Osteoblast (primary cell): ENCODE measurements around the gene RECQL5. TPM values are rescaled to one million over a fixed set of nuclear protein-coding genes. Genes with fewer than 3 reads are reported as not detected.

ENCODE experiments used
- DNase-seq: peaks from one replicate; pipeline ENCODE4 v3.0.0; 2011; ENCODE audit warnings: low spot score, mixed read lengths; ENCODE audit not compliant: insufficient read length; ENCODE audit errors: missing footprints
- H2AFZ ChIP-seq: 2 replicates; pipeline ENCODE4 v1.6.0; 2011; ENCODE audit warnings: mild to moderate bottlenecking, low read length
- H3K27ac ChIP-seq: 2 replicates; pipeline ENCODE4 v1.5.1; 2011; ENCODE audit warnings: mild to moderate bottlenecking, low read depth, low read length, moderate library complexity
- H3K27me3 ChIP-seq: 2 replicates; pipeline ENCODE4 v1.6.0; 2012; ENCODE audit warnings: mild to moderate bottlenecking, control low read depth, inconsistent platforms, low read length, moderate library complexity; ENCODE audit not compliant: insufficient read depth
- H3K36me3 ChIP-seq: 2 replicates; pipeline ENCODE4 v1.5.1; 2011; ENCODE audit warnings: mild to moderate bottlenecking, low read length, control low read depth, moderate library complexity; ENCODE audit not compliant: insufficient read depth
- H3K4me1 ChIP-seq: 2 replicates; pipeline ENCODE4 v1.5.1; 2011; ENCODE audit warnings: mild to moderate bottlenecking, low read length, control low read depth, moderate library complexity; ENCODE audit not compliant: insufficient read depth
- H3K4me2 ChIP-seq: 2 replicates; pipeline ENCODE4 v1.6.0; 2011; ENCODE audit warnings: mild to moderate bottlenecking, low read length; ENCODE audit not compliant: insufficient read depth
- H3K4me3 ChIP-seq: fragments of 200-600 bp; sonication (generic); 3 replicates; pipeline ENCODE4 v1.5.1; 2012; ENCODE audit warnings: mild to moderate bottlenecking, low read length, inconsistent platforms; ENCODE audit not compliant: insufficient read depth
- H3K79me2 ChIP-seq: 2 replicates; pipeline ENCODE4 v1.6.0; 2012; ENCODE audit warnings: mild to moderate bottlenecking, low read length, control low read depth, inconsistent platforms; ENCODE audit not compliant: insufficient read depth
- H3K9me3 ChIP-seq: 2 replicates; pipeline ENCODE4 v1.5.1; 2011; ENCODE audit warnings: low read depth, low read length, control low read depth
- H4K20me1 ChIP-seq: 2 replicates; pipeline ENCODE4 v1.6.0; 2012; ENCODE audit warnings: mild to moderate bottlenecking, low read length, control low read depth; ENCODE audit not compliant: insufficient read depth
- CTCF ChIP-seq: IDR thresholded peaks from 2 replicates; pipeline ENCODE4 v1.5.1; 2011; ENCODE audit warnings: mild to moderate bottlenecking, low read depth, low read length, moderate library complexity; ENCODE audit errors: extremely low read depth
- total RNA-seq: library from RNA; depleted of rRNA; stranded (reverse); fragments of >200 nt; gene quantifications from 2 replicates; pipeline ENCODE4 v1.2.3, GENCODE V29; 2012

Gene RECQL5
- total RNA-seq, 1 donor: 17.7 TPM

DNA sequence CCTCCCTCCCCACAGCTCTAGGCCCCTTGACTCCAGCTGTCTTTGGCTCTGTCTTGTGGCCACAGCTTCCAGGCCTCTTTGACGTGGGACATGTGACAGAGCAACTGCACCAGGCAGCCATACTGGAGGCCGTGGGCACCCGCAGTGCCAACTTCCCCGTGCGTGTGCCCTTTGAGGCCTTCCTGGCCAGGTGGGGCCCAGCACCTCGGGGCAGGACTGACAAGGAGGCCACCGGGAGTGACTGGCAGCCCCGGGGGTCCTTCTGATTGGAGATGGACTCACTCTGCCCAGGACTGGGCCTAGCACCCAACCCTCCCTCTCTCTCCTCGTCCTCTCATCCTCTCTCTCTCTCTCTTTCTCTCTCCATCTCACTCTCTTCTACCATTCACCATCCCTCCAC lies 63.8 kb downstream of the RECQL5 start:
- Histone ChIP-seq H3K36me3 (no peaks in the 10 kb centered on the region), H3K4me2 (no peak overlapping the region), H4K20me1 (no peaks in the 10 kb centered on the region), H3K79me2 (no peaks in the 10 kb centered on the region), H3K4me1 (no peaks in the 10 kb centered on the region), H3K27ac (no peak overlapping the region), H3K27me3 (no peaks in the 10 kb centered on the region), H2AFZ (no peak overlapping the region), H3K4me3 (no peak overlapping the region), H3K9me3 (no peaks in the 10 kb centered on the region)
- TF ChIP-seq CTCF: no peak
- no peak for DNase-seq

- Histone ChIP-seq H3K79me2 (no peaks in the 10 kb centered on the region), H3K27me3 (no peaks in the 10 kb centered on the region), H3K4me2 (no peak overlapping the region), H3K4me3 (no peak overlapping the region), H2AFZ (no peak overlapping the region), H4K20me1 (no peaks in the 10 kb centered on the region), H3K36me3 (no peaks in the 10 kb centered on the region), H3K27ac (no peak overlapping the region), H3K9me3 (no peaks in the 10 kb centered on the region), H3K4me1 (no peaks in the 10 kb centered on the region)
- no peak for TF ChIP-seq CTCF
- DNase-seq: no peak
Measured at GRCh38 chr17:75602644-75603043, 64.3 kb downstream of the RECQL5 start.

DNA sequence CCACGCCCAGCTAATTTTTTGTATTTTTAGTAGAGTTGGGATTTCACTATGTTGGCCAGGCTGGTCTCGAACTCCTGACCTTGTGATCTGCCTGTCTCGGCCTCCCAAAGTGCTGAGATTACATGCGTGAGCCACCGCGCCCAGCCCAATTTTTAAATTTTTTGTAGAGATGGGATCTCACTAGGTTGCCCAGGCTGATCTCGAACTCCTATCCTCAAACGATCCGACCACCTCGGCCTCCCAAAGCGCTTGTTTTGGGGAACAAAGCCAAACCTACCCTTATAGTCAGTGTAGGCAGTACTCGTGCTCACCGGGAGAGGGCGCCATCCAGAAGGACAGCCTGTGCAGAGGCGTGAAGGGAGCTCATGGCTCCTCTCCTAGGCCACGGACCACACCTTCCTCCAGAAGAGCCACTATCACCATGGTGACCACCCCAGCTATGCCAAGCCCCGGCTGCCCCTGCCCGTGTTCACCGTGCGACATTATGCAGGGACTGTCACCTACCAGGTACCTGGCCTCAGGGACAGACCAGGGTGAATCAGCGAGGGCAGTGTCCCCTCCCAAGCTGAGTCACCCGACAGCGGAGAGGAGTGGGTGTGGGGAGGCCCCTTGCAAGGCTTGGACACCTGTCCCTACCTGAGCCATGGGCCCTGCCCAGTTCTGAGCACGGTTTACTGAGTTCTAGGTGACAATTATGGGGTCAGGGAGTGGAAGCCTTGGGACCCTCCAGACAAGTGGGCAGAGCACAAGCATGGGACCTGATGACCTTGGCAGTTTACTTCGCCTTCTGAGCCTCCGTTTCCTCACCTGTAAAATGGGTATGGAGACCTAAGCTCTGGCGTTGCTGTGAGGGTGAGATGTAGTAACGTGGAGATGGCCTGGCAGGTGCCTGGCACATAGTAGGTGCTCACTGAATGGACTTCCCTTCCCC lies 65.6 kb downstream of the RECQL5 start:
- H3K36me3 ChIP-seq: no peaks in the 10 kb centered on the region
- no peak overlapping the region for H3K4me2 ChIP-seq
- H3K4me3 ChIP-seq: no peak overlapping the region
- no peak overlapping the region for H3K27ac ChIP-seq
- peak; percentile 75 for TF ChIP-seq CTCF
- H4K20me1 ChIP-seq: no peaks in the 10 kb centered on the region
- no peaks in the 10 kb centered on the region for H3K4me1 ChIP-seq
- DNase-seq: no peak
- H3K79me2 ChIP-seq: no peaks in the 10 kb centered on the region
- peaks cover 2% of the 10 kb centered on the region for H3K27me3 ChIP-seq
- H2AFZ ChIP-seq: no peak overlapping the region
- H3K9me3 ChIP-seq: no peaks in the 10 kb centered on the region

DNA sequence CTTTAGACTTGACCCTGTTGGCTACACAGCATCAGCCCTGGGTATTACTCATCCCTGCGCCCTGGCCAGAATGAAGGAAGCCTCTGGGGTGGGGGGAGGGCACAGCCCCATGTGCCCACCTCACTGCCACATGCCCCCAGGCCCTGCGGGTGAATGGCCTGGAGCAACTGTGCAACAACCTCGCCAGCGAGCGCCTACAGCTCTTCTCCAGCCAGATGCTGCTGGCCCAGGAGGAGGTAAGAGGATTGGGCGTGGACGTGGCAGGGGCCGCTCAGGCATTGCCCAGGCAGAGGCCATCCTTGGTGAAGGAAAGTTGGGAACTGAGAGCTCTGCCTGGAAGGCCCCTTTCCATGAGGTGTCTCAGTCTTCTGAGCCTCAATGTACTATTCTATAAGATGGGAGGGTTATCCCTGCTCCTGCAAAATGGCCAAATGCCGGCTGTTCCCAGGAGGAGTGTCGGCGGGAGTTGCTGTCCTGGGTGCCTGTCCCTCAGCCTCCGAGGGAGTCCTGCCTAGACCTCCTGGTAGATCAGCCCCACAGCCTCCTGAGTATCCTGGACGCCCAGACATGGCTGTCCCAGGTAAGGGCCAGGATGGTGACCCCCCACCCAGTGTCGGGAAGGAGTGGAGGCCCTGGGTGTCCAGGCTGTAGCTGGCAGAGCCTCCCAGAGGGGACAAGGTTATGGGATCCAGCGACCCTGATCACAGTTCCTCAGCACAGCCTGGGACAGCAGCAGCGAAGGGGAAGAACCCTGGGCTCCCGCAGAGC lies 70.5 kb downstream of the RECQL5 start:
- no peak for DNase-seq
- no peaks in the 10 kb centered on the region for H4K20me1 ChIP-seq
- H3K36me3 ChIP-seq: no peaks in the 10 kb centered on the region
- TF ChIP-seq CTCF: no peak
- H3K27me3 ChIP-seq: peaks cover 16% of the 10 kb centered on the region
- no peaks in the 10 kb centered on the region for H3K79me2 ChIP-seq
- no peak overlapping the region for H3K4me3 ChIP-seq
- H2AFZ ChIP-seq: no peak overlapping the region
- H3K9me3 ChIP-seq: no peaks in the 10 kb centered on the region
- H3K27ac ChIP-seq: no peak overlapping the region
- H3K4me1 ChIP-seq: no peaks in the 10 kb centered on the region
- H3K4me2 ChIP-seq: no peak overlapping the region
